Measurements from ENCODE around the gene ABCA3. TPM values are rescaled to one million over a fixed set of nuclear protein-coding genes. Genes with fewer than 3 reads are reported as not detected.

The ABCA3 gene
- total RNA-seq, 4 donors from 2014 or later, result 3.4 to 8.6 (median 3.7) TPM

DNA sequence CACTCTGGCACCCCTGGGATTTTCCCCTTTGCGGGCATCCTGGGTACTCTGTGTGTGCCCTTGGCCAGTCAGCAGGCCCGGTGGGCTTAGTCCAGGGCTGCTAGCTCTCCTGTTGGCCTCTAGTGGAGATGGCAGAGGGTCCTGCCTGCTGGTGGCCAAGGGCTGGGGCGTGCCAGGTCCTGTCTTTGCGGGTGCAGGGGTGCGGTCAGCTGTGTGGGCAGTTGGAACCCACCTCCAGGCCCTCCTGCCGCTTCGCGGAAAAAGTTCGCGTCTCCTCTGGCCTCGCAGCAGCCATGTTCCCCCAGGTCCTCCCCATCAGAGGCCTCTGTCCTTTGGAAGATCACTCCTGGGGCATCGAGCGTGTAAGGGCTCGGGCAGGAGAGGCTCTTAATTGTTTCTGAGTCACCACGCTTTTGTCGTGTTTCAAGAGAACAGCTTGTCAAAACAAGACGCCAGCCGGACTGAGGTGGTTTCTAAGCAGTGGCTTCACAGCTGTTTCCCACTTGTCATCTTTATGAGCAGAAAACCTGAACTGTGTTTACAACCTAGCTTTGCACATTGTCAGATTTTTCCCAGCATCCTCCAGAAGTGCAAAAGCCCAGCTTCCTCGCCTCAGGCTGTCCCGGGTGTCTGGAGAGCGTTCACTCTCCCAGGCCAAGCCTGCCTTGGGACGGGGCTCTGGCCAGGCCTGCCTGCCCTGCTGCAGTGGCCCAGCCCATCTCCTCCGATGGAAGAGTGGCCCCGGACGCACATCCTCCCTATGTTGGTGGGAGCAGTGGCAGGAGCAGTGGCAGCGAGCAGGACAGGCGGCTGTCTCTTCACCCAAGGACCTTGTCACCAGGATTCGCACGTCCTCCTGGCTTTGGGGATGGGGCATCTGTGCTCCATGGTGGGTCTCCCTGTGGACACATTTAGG, 109.3 kb downstream of the ABCA3 start:
- no peak for DNase-seq
- peaks cover 12% of the 10 kb centered on the region for H3K27me3 ChIP-seq
- H3K27ac ChIP-seq, result no peak overlapping the region
- H3K4me3 ChIP-seq, result no peak overlapping the region
- H3K4me1 ChIP-seq, result peaks cover 4 to 20% (median 6%) of the 10 kb centered on the region in 4 donors
- peaks cover 0 to 59% (median 18%) of the 10 kb centered on the region in 4 donors for H3K36me3 ChIP-seq
- 73 to 83% methylated on average over 8 to 27 of the region's 29 CpGs for WGBS, 2 donors (ENCODE audit: low coverage in 1 of 2)
- in situ Hi-C loops (cut with MboI; ENCODE audit: low pct_ligation_motif_present in 1 of 4, low pct_unique_long_range_greater_than_20kb in 1 of 4, low sequenced_read_pairs in 3 of 4), result no loop called here
- TF ChIP-seq POLR2AphosphoS5 (IDR thresholded peaks at IDR 0.05), result no peak
- TF ChIP-seq EP300 (IDR thresholded peaks at IDR 0.05; ENCODE audit: low read depth), result no peak
- TF ChIP-seq, protein P1, sequence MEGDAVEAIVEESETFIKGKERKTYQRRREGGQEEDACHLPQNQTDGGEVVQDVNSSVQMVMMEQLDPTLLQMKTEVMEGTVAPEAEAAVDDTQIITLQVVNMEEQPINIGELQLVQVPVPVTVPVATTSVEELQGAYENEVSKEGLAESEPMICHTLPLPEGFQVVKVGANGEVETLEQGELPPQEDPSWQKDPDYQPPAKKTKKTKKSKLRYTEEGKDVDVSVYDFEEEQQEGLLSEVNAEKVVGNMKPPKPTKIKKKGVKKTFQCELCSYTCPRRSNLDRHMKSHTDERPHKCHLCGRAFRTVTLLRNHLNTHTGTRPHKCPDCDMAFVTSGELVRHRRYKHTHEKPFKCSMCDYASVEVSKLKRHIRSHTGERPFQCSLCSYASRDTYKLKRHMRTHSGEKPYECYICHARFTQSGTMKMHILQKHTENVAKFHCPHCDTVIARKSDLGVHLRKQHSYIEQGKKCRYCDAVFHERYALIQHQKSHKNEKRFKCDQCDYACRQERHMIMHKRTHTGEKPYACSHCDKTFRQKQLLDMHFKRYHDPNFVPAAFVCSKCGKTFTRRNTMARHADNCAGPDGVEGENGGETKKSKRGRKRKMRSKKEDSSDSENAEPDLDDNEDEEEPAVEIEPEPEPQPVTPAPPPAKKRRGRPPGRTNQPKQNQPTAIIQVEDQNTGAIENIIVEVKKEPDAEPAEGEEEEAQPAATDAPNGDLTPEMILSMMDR (IDR thresholded peaks at IDR 0.05), result no peak
- no peak for TF ChIP-seq POLR2A (IDR thresholded peaks at IDR 0.05)
- intact Hi-C loops (cut with DNase I; ENCODE audit: low total_unique reads), result loop anchor here (1.0 to 10.0 kb wide), 2 partner anchors 37 to 226 kb away; partner anchors contain the start of genes RNPS1 and ZNF598
- no peaks in the 10 kb centered on the region for H3K9me3 ChIP-seq

DNA sequence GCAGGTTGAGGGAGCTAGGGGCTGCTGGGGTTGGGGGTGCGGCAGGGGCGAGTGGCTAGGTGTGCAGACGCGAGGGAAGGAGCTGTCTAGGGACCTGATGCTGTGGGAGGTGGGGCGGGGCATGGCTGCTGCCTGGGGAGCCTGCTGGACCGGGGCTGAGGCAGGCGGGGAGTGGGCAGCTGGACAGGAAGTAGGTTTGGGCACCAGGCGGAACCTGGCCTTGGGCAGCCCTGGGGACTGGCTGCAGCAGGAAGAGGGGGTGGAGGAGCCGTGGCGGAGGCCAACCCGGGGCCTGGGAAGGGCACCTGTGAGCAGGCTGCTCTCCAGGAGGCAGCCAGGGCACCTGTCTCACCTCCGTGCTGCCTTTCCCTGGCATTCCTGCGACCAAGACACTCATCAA, 110.2 kb downstream of the ABCA3 start:
- TF ChIP-seq POLR2AphosphoS5 (IDR thresholded peaks at IDR 0.05), result no peak
- TF ChIP-seq EP300 (IDR thresholded peaks at IDR 0.05; ENCODE audit: low read depth), result no peak
- TF ChIP-seq, protein P1 (IDR thresholded peaks at IDR 0.05), result no peak
- no peak for TF ChIP-seq POLR2A (IDR thresholded peaks at IDR 0.05)
- Histone ChIP-seq H3K4me3 (no peak overlapping the region), H3K36me3 (peaks cover 0 to 57% (median 17%) of the 10 kb centered on the region in 4 donors), H3K27me3 (peaks cover 3% of the 10 kb centered on the region), H3K9me3 (no peaks in the 10 kb centered on the region), H3K4me1 (peaks cover 3 to 19% (median 8%) of the 10 kb centered on the region in 4 donors), H3K27ac (no peak overlapping the region)
- WGBS, 2 donors (ENCODE audit: low coverage in 1 of 2), result 92% methylated on average over 13 of the region's 13 CpGs; no CpG with 5 or more reads in 1 of the 2 donors
- in situ Hi-C loops (cut with MboI; ENCODE audit: low pct_ligation_motif_present in 1 of 4, low pct_unique_long_range_greater_than_20kb in 1 of 4, low sequenced_read_pairs in 3 of 4) (no loop called here), intact Hi-C loops (cut with DNase I; ENCODE audit: low total_unique reads) (loop anchor here (10.0 kb wide), 1 partner anchor 226 kb away; the partner anchor contains the start of gene ZNF598)
- DNase-seq, result no peak

DNA sequence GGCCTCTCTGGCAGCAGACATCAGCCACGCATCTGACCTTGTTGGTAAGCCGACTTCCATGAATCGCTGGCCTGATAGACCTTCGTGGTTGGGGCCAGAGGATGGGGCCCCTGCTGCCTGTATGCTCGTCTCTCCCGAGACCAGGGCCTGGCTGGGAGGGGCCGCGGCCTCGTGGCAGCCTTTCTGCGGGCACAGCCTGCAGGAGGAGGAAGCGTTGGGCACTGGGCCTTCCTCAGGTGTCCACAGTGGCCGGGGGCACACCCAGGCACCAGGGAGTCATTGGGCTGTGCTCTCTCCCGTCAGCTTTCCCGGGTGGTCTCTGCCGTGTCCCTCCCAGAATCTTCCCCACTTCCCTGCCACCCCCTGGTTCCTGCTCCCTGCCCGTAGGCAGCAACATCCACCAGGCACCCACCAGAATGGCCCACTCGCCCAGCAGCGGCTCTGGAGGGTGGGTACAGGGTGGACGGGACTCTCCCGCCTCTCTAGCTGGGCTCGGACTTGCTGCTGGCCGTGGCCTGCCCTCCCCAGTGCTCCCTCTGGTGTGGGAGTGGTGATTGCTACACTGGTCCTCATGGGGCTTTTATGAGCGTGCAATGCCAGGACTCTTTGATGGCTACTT, 110.8 kb downstream of the ABCA3 start:
- intact Hi-C loops (cut with DNase I; ENCODE audit: low total_unique reads) (loop anchor here (10.0 kb wide), 1 partner anchor 225 kb away; the partner anchor contains the start of gene ZNF598), in situ Hi-C loops (cut with MboI; ENCODE audit: low pct_ligation_motif_present in 1 of 4, low pct_unique_long_range_greater_than_20kb in 1 of 4, low sequenced_read_pairs in 3 of 4) (no loop called here)
- TF ChIP-seq, protein P1 (IDR thresholded peaks at IDR 0.05), result no peak
- no peak for TF ChIP-seq EP300 (IDR thresholded peaks at IDR 0.05; ENCODE audit: low read depth)
- Histone ChIP-seq H3K36me3 (peaks cover 0 to 53% (median 14%) of the 10 kb centered on the region in 4 donors), H3K27me3 (no peaks in the 10 kb centered on the region), H3K4me1 (peaks cover 3 to 23% (median 14%) of the 10 kb centered on the region in 4 donors), H3K27ac (no peak overlapping the region), H3K9me3 (no peaks in the 10 kb centered on the region), H3K4me3 (no peak overlapping the region)
- WGBS, 2 donors (ENCODE audit: low coverage in 1 of 2), result 93% methylated on average over 23 of the region's 23 CpGs; no CpG with 5 or more reads in 1 of the 2 donors
- DNase-seq, result no peak

DNA sequence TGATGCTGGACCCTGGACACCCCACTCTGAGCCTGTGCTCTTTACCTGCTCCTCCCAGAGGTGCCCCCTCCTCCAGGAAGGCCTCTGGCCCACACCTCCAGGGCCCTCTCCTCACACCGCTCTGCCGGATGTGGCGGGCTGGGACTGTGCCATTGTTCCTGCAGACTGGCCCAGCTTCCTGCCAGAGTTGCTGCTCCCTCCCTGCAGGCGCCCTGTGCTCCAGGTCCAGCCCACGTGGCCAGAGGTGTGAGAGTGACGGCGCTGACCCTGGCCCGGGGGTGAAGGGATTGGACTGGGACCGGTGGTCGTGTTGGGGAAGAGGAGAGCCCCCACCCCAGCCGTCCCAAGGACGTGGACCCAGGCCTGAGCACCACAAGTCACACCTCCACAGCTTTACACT, 111.4 kb downstream of the ABCA3 start:
- Histone ChIP-seq H3K9me3 (no peaks in the 10 kb centered on the region), H3K27ac (no peak overlapping the region), H3K27me3 (no peaks in the 10 kb centered on the region), H3K4me1 (peaks cover 8 to 30% (median 20%) of the 10 kb centered on the region in 4 donors), H3K36me3 (peaks cover 0 to 46% (median 14%) of the 10 kb centered on the region in 4 donors), H3K4me3 (no peak overlapping the region)
- intact Hi-C loops (cut with DNase I; ENCODE audit: low total_unique reads), result no loop called here
- in situ Hi-C loops (cut with MboI; ENCODE audit: low pct_ligation_motif_present in 1 of 4, low pct_unique_long_range_greater_than_20kb in 1 of 4, low sequenced_read_pairs in 3 of 4), result no loop called here
- no peak for DNase-seq
- TF ChIP-seq POLR2A (IDR thresholded peaks at IDR 0.05), result no peak
- no peak for TF ChIP-seq POLR2AphosphoS5 (IDR thresholded peaks at IDR 0.05)
- no peak for TF ChIP-seq EP300 (IDR thresholded peaks at IDR 0.05; ENCODE audit: low read depth)
- TF ChIP-seq, protein P1 (IDR thresholded peaks at IDR 0.05), result no peak
- WGBS, 2 donors (ENCODE audit: low coverage in 1 of 2), result 93% methylated on average over 12 of the region's 12 CpGs; no CpG with 5 or more reads in 1 of the 2 donors
